Retinal pigment epithelial cell (primary cell): Measurements from ENCODE around the gene SAC3D1.

ENCODE experiments used
- DNase-seq: peaks from one replicate; pipeline ENCODE4 v3.0.0-alpha.2; 2010; ENCODE audit warnings: low read depth
- H3K4me3 ChIP-seq: 2 replicates; pipeline ENCODE4 v1.5.1; 2011; ENCODE audit warnings: mild to moderate bottlenecking, low read length, control low read depth, moderate library complexity
- TF ChIP-seq, protein P1 (sequence below): conservative IDR thresholded peaks from 2 replicates; pipeline ENCODE4 v1.5.1; 2011; ENCODE audit warnings: low read depth, low read length, control low read depth, inconsistent platforms

The SAC3D1 gene

DNA sequence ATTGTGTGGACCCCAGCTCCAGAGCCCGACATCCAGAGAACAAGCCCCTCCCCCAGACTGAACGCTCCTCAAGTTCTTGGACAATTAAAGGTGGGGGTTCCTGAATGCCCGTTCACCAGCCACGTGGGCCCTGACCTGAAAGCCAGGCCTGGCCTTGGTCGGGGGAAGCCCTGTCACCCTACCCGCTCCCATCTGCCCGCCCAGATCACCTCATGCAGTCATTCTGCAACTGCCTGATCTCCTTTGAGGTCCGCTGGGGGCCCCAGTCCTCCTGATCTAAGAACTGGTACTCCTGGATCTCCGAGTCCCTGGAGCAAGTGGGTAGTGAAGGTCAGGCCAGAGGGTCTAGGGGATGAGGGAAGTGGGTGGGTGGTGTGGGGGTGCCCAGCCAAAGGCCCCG is 26.4 kb downstream of the SAC3D1 start:
- TF ChIP-seq, protein P1, sequence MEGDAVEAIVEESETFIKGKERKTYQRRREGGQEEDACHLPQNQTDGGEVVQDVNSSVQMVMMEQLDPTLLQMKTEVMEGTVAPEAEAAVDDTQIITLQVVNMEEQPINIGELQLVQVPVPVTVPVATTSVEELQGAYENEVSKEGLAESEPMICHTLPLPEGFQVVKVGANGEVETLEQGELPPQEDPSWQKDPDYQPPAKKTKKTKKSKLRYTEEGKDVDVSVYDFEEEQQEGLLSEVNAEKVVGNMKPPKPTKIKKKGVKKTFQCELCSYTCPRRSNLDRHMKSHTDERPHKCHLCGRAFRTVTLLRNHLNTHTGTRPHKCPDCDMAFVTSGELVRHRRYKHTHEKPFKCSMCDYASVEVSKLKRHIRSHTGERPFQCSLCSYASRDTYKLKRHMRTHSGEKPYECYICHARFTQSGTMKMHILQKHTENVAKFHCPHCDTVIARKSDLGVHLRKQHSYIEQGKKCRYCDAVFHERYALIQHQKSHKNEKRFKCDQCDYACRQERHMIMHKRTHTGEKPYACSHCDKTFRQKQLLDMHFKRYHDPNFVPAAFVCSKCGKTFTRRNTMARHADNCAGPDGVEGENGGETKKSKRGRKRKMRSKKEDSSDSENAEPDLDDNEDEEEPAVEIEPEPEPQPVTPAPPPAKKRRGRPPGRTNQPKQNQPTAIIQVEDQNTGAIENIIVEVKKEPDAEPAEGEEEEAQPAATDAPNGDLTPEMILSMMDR: no peak
- DNase-seq: no peak
- H3K4me3 ChIP-seq: no peak overlapping the region

GRCh38 chr11:65069217-65069616 is 28.2 kb downstream of the SAC3D1 start:
- TF ChIP-seq, protein P1: no peak
- DNase-seq: no peak

GRCh38 chr11:65071907-65072630 is 31.1 kb downstream of the SAC3D1 start:
- no peak overlapping the region for H3K4me3 ChIP-seq
- TF ChIP-seq, protein P1: no peak
- DNase-seq: no peak

More at GRCh38 chr11:65069217-65069616, 28.2 kb downstream of the SAC3D1 start:
- no peak overlapping the region for H3K4me3 ChIP-seq

GRCh38 chr11:65072631-65072966 is 31.6 kb downstream of the SAC3D1 start:
- no peak overlapping the region for H3K4me3 ChIP-seq
- TF ChIP-seq, protein P1: no peak
- no peak for DNase-seq

DNA sequence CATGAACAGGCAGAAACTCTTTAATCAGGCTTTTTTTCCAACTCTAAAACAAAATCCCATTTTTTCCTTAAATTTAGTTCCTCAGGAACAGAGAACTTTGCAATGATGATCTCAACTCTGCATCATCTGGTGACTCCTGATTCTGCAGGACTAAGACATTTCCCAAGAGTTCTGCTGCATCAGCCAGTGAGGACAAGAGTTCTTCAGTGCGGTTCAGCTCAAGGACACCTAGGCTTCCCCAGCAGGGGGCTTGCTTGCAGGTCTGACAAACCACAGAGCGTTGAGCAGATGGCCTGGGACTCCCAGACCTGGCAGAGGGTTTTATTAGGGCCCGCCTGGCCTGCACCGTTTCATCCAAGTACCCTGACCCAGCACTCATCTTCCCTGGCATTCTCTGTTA is 36.4 kb downstream of the SAC3D1 start:
- TF ChIP-seq, protein P1: peak; percentile 5
- no peak overlapping the region for H3K4me3 ChIP-seq
- DNase-seq: no peak

GRCh38 chr11:65078151-65078550 is 37.1 kb downstream of the SAC3D1 start:
- TF ChIP-seq, protein P1: peak; percentile 74
- no peak for DNase-seq
- H3K4me3 ChIP-seq: no peak overlapping the region

DNA sequence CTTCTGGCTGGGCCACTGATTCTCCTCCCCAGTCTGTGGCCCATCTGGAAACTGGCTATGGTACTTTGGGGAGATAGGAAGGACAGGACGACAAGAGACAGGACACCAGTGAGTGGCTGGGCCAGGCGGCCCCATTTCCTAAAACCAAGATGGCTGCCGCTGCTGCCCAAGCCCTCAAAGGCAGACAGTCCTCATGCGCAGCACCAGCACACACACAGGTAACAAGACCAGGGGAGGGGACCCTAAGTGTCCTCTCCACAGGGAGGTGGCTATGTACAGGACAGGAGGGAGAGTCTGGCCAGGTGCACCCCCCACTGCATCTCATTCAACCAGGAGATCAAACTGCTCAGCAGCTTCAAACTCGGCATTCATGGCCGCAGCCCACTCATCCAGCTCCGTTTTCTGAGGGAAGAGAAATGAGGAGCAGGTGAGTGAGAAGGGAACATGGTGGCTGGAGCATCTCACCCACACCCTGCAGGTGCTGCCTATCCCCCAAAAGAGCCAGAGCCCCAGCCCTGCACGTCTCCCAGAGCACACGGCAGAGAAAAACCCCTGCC is 37.9 kb downstream of the SAC3D1 start:
- TF ChIP-seq, protein P1: no peak
- no peak overlapping the region for H3K4me3 ChIP-seq
- DNase-seq: no peak
